Loucy (cell line): ENCODE data around the gene MIEF1.

Experiments
- H2AFZ ChIP-seq: fragments of 200-600 bp; sonication (generic); 2 replicates; pipeline ENCODE4 v1.6.0; 2016; ENCODE audit warnings: antibody characterized with exemption, mild to moderate bottlenecking, low read length, moderate library complexity
- H3F3A ChIP-seq: fragments of 200-600 bp; 2 replicates; pipeline ENCODE4 v1.6.0; 2016; ENCODE audit warnings: antibody characterized with exemption, low read depth, mild to moderate bottlenecking
- H3K27me3 ChIP-seq: fragments of 200-600 bp; sonication (generic); 2 replicates; pipeline ENCODE4 v1.6.1; 2014; ENCODE audit warnings: low read length, mild to moderate bottlenecking; ENCODE audit not compliant: insufficient read depth, poor library complexity, severe bottlenecking
- H3K36me3 ChIP-seq: fragments of 200-600 bp; sonication (generic); 2 replicates; pipeline ENCODE4 v1.6.1; 2016; ENCODE audit warnings: low read length; ENCODE audit not compliant: insufficient read depth
- H3K4me1 ChIP-seq: fragments of 200-600 bp; sonication (generic); 2 replicates; pipeline ENCODE4 v1.5.1; 2014; ENCODE audit warnings: low read length, mild to moderate bottlenecking; ENCODE audit not compliant: insufficient read depth, poor library complexity, severe bottlenecking
- H3K4me2 ChIP-seq: fragments of 200-600 bp; sonication (generic); 2 replicates; pipeline ENCODE4 v1.6.0; 2014; ENCODE audit warnings: antibody characterized with exemption, low read length, low read depth, mild to moderate bottlenecking; ENCODE audit not compliant: poor library complexity, severe bottlenecking
- H3K4me3 ChIP-seq: fragments of 200-600 bp; sonication (generic); 2 replicates; pipeline ENCODE4 v1.5.1; 2014; ENCODE audit warnings: low read length, mild to moderate bottlenecking, mixed read lengths; ENCODE audit not compliant: poor library complexity, severe bottlenecking
- H3K79me2 ChIP-seq: fragments of 200-600 bp; sonication (generic); 2 replicates; pipeline ENCODE4 v1.6.1; 2014; ENCODE audit warnings: low read length; ENCODE audit not compliant: insufficient read depth
- H3K9ac ChIP-seq: fragments of 200-600 bp; sonication (generic); 2 replicates; pipeline ENCODE4 v1.6.0; 2014; ENCODE audit warnings: mild to moderate bottlenecking, low read depth, low read length, moderate library complexity; ENCODE audit not compliant: poor library complexity, severe bottlenecking
- H3K9me2 ChIP-seq: fragments of 200-600 bp; sonication (generic); replicated peaks from 2 replicates; pipeline ENCODE4 v1.6.1; 2016; ENCODE audit warnings: low read depth, low read length, mixed read lengths
- H3K9me3 ChIP-seq: fragments of 200-600 bp; sonication (generic); 2 replicates; pipeline ENCODE4 v1.6.1; 2014; ENCODE audit warnings: mild to moderate bottlenecking, antibody characterized with exemption, low read length, low read depth; ENCODE audit not compliant: insufficient read depth
- H4K20me1 ChIP-seq: fragments of 200-600 bp; sonication (generic); 2 replicates; pipeline ENCODE4 v1.6.0; 2014; ENCODE audit warnings: antibody characterized with exemption, low read length, mild to moderate bottlenecking; ENCODE audit not compliant: insufficient read depth, poor library complexity, severe bottlenecking
- EZH2phosphoT487 ChIP-seq: fragments of 200-600 bp; IDR thresholded peaks from 2 replicates; pipeline ENCODE4 v1.6.1; 2018; ENCODE audit warnings: antibody characterized with exemption, mild to moderate bottlenecking, moderate library complexity, borderline replicate concordance
- TF ChIP-seq, protein P1 (sequence below): fragments of 200-600 bp; sonication (generic); conservative IDR thresholded peaks from 2 replicates; pipeline ENCODE4 v1.5.1; 2014; ENCODE audit warnings: mild to moderate bottlenecking, antibody characterized with exemption, low read length

The MIEF1 gene

DNA sequence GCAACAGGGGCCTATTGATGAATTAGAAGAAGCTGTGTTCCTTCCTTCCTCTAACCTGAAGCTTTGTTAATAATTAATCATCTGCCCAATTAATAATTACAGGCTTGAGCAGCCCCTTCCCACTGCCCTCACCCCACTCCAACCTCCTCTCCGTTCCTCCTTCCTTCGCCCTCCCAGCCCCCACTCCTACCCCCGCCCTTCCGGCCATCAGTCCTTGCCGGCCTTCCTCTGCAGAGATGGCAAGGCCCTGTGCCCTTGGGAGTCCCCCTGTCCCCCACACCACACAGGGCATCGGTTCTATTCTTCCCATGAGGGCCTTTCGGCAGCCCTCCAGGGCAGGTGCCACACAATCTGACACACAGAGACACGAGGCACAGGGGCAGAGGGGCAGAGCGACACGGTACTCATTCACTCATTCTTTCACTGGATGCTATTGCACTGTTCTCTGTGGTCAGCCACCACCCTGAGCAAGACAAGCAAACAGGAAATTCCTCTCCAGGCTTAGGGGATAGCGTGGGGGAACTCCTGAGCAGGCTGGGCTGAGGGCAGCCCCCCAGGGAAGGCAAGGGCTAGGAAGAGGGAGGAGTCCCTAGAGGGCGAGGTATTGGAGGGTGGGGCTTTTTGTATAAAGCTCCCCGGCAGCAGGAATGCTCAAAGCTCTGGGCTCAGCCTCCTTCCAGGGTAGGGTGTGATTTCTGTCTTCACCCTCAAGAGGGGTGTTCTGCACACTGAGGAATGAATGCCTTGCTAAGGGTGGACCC is 30.5 kb upstream of the MIEF1 start:
- no peaks in the 10 kb centered on the region for H3K9me2 ChIP-seq
- H3F3A ChIP-seq, result no peaks in the 10 kb centered on the region
- H3K4me2 ChIP-seq, result peak overlapping the region; percentile 63
- no peak for TF ChIP-seq EZH2phosphoT487
- TF ChIP-seq, protein P1, sequence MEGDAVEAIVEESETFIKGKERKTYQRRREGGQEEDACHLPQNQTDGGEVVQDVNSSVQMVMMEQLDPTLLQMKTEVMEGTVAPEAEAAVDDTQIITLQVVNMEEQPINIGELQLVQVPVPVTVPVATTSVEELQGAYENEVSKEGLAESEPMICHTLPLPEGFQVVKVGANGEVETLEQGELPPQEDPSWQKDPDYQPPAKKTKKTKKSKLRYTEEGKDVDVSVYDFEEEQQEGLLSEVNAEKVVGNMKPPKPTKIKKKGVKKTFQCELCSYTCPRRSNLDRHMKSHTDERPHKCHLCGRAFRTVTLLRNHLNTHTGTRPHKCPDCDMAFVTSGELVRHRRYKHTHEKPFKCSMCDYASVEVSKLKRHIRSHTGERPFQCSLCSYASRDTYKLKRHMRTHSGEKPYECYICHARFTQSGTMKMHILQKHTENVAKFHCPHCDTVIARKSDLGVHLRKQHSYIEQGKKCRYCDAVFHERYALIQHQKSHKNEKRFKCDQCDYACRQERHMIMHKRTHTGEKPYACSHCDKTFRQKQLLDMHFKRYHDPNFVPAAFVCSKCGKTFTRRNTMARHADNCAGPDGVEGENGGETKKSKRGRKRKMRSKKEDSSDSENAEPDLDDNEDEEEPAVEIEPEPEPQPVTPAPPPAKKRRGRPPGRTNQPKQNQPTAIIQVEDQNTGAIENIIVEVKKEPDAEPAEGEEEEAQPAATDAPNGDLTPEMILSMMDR, result no peak
- H3K4me3 ChIP-seq, result peak overlapping the region; percentile 16
- H3K9me3 ChIP-seq, result no peaks in the 10 kb centered on the region
- H3K4me1 ChIP-seq, result peaks cover 38% of the 10 kb centered on the region
- no peaks in the 10 kb centered on the region for H4K20me1 ChIP-seq
- H3K36me3 ChIP-seq, result no peaks in the 10 kb centered on the region
- no peak overlapping the region for H2AFZ ChIP-seq
- peak overlapping the region; percentile 53 for H3K9ac ChIP-seq
- H3K79me2 ChIP-seq, result peaks cover 6% of the 10 kb centered on the region; the same call in 1 of the 2 replicates
- no peaks in the 10 kb centered on the region for H3K27me3 ChIP-seq

DNA sequence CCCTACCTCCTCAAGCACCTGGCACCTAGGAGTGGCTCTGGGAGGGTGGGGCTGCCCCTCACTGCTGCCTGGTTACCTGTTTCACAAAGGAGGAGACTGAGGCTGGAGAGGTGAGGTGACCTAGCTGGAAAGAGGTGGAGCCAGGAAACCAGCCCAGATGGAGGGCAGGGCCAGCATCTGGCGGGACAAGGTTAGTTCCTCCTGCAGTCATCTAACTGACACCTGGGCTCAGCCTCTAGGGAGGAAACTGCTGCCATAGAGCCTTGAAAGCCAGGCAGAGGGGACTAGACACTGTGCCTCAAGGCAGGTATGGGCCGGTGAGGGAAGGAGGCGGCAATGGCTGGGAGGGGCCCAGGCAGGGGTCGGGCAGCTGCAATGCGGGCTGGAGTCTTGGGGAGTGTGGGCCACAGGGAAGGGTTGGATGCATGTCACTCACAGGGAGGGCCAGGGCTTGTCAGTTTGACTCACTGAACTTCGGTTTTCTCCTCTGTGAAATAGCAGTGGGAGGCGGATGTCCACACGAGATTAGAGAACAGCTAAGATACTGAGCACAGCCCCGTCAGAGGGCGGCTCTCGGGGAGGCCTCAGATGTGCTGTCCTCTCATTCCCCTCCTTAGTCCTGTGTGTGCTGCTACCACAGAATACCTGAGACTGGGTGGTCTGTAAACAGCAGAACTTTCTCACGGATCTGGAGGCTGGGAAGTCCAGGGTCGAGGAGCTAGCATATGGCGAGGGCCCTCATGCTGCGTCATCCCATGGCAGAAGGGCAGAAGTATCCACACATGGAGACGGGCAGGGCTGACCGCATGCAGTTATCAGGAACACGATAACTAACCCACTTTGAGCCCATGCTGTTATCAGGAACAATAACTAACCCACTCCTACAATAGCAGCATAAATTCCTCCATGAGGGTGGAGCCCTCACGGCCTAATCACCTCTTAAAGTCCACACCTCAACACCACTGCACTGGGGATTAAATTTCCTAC is 29.2 kb upstream of the MIEF1 start:
- Histone ChIP-seq H3K4me1 (peaks cover 38% of the 10 kb centered on the region), H3K9ac (peak overlapping the region; percentile 53), H2AFZ (no peak overlapping the region), H3K4me2 (peak overlapping the region; percentile 63), H3K9me3 (no peaks in the 10 kb centered on the region), H3K79me2 (peaks cover 6% of the 10 kb centered on the region; the same call in 1 of the 2 replicates), H3K9me2 (no peaks in the 10 kb centered on the region), H4K20me1 (no peaks in the 10 kb centered on the region), H3K36me3 (peaks cover 4% of the 10 kb centered on the region; the same call in 1 of the 2 replicates), H3F3A (no peaks in the 10 kb centered on the region), H3K27me3 (no peaks in the 10 kb centered on the region), H3K4me3 (peak overlapping the region; percentile 16)
- TF ChIP-seq, protein P1, result no peak

DNA sequence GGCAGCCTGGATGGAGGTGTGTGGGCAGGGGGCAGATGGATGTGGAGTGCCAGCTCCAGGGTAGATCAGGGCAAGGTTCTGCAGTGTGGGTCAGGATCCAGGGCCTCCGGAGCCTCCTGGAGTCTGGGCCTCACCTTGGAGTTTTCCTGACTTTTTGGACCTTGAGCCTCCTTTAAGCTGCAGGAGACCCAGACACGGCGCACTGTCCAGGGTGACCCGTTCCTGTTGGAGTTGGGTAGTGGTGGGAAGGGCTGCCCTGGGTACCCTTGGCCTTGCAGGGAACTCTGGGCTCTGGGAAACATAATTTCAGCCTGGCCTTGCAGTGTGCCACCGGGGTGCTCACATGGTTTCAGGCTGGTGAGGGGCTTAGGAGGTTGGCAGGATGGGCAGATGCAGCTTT is 28.2 kb upstream of the MIEF1 start:
- Histone ChIP-seq H3K36me3 (peaks cover 4% of the 10 kb centered on the region; the same call in 1 of the 2 replicates), H3K9me3 (no peaks in the 10 kb centered on the region), H4K20me1 (peaks cover 2% of the 10 kb centered on the region), H3K79me2 (peaks cover 6% of the 10 kb centered on the region; the same call in 1 of the 2 replicates), H3K4me2 (no peak overlapping the region), H3K27me3 (no peaks in the 10 kb centered on the region), H3K4me1 (peaks cover 38% of the 10 kb centered on the region), H3K4me3 (no peak overlapping the region), H3K9ac (no peak overlapping the region), H3K9me2 (no peaks in the 10 kb centered on the region), H2AFZ (no peak overlapping the region), H3F3A (no peaks in the 10 kb centered on the region)
- TF ChIP-seq, protein P1, result no peak
- no peak for TF ChIP-seq EZH2phosphoT487
